HL-60 (cell line): ENCODE data around the gene CDYL2.

ENCODE experiments used
- CTCF ChIP-seq: IDR thresholded peaks from one replicate; pipeline ENCODE4 v1.5.1; 2011; ENCODE audit warnings: low read length, control low read depth, inconsistent platforms; ENCODE audit not compliant: insufficient read depth
- GABPA ChIP-seq: IDR thresholded peaks from 2 replicates; pipeline ENCODE4 v1.6.1; 2012; ENCODE audit warnings: low read depth
- POLR2AphosphoS5 ChIP-seq: IDR thresholded peaks from 2 replicates; pipeline ENCODE4 v1.6.1; 2012; ENCODE audit warnings: low read depth
- SPI1 ChIP-seq: IDR thresholded peaks from 2 replicates; pipeline ENCODE4 v1.6.1; 2012; ENCODE audit warnings: low read depth, mild to moderate bottlenecking, borderline replicate concordance
- TF ChIP-seq, protein P1 (sequence below): IDR thresholded peaks from 2 replicates; pipeline ENCODE4 v1.6.1; 2012; ENCODE audit warnings: low read depth; ENCODE audit not compliant: insufficient replicate concordance

DNA sequence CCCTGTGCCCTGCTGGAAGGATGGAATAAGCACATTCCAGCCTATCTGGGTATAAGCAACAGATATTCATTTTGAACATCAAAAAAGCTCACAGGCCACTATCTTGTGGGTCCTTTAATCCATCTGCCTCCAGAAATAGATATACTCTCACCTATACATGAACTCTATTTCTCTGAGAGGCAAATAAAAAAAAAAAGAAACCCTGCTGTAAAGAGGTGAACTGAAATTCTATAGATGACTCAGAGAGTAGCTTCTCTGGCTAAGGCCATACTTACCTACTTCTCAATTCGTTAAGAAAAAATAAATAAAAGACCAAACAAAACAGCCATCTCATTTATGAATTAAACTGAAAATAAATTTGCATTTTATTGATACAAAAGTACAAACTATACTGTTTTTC, 177.3 kb downstream of the CDYL2 start:
- TF ChIP-seq POLR2AphosphoS5 (no peak), CTCF (no peak), SPI1 (no peak), GABPA (no peak)
- TF ChIP-seq, protein P1, sequence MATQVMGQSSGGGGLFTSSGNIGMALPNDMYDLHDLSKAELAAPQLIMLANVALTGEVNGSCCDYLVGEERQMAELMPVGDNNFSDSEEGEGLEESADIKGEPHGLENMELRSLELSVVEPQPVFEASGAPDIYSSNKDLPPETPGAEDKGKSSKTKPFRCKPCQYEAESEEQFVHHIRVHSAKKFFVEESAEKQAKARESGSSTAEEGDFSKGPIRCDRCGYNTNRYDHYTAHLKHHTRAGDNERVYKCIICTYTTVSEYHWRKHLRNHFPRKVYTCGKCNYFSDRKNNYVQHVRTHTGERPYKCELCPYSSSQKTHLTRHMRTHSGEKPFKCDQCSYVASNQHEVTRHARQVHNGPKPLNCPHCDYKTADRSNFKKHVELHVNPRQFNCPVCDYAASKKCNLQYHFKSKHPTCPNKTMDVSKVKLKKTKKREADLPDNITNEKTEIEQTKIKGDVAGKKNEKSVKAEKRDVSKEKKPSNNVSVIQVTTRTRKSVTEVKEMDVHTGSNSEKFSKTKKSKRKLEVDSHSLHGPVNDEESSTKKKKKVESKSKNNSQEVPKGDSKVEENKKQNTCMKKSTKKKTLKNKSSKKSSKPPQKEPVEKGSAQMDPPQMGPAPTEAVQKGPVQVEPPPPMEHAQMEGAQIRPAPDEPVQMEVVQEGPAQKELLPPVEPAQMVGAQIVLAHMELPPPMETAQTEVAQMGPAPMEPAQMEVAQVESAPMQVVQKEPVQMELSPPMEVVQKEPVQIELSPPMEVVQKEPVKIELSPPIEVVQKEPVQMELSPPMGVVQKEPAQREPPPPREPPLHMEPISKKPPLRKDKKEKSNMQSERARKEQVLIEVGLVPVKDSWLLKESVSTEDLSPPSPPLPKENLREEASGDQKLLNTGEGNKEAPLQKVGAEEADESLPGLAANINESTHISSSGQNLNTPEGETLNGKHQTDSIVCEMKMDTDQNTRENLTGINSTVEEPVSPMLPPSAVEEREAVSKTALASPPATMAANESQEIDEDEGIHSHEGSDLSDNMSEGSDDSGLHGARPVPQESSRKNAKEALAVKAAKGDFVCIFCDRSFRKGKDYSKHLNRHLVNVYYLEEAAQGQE, result no peak
